GM19099 (cell line): ENCODE data around the gene RPRD1B.

Experiments
- POLR2A ChIP-seq: IDR thresholded peaks from 3 replicates; pipeline ENCODE4 v1.6.1; 2011; ENCODE audit warnings: low read depth; ENCODE audit not compliant: insufficient read length; ENCODE audit errors: extremely low read depth

RPRD1B gene

GRCh38 chr20:38018385-38018784 is 15.2 kb upstream of the RPRD1B start:
- TF ChIP-seq POLR2A: no peak

GRCh38 chr20:38021087-38021772 is 12.3 kb upstream of the RPRD1B start:
- no peak for TF ChIP-seq POLR2A

- no peak for TF ChIP-seq POLR2A
These were observed 10.2 kb upstream of the RPRD1B start for GRCh38 chr20:38023181-38024001.

GRCh38 chr20:38024496-38024895 is 9.1 kb upstream of the RPRD1B start:
- no peak for TF ChIP-seq POLR2A

- TF ChIP-seq POLR2A: no peak
These were observed 4.1 kb upstream of the RPRD1B start for GRCh38 chr20:38029453-38029852.

GRCh38 chr20:38031957-38032356 is 1.6 kb upstream of the RPRD1B start:
- TF ChIP-seq POLR2A: no peak

GRCh38 chr20:38032585-38033329 is 789 bp upstream of the RPRD1B start:
- no peak for TF ChIP-seq POLR2A

- no peak for TF ChIP-seq POLR2A
These were observed 633 bp downstream of the RPRD1B start for GRCh38 chr20:38034108-38034649.

GRCh38 chr20:38034961-38035360 is 1.4 kb downstream of the RPRD1B start:
- TF ChIP-seq POLR2A: no peak

- TF ChIP-seq POLR2A: no peak
These were observed 2.8 kb downstream of the RPRD1B start for GRCh38 chr20:38036366-38036765.

GRCh38 chr20:38040276-38040675 is 6.7 kb downstream of the RPRD1B start:
- no peak for TF ChIP-seq POLR2A

GRCh38 chr20:38043512-38044300 is 10.2 kb downstream of the RPRD1B start:
- no peak for TF ChIP-seq POLR2A

- no peak for TF ChIP-seq POLR2A
These were observed 11.1 kb downstream of the RPRD1B start for GRCh38 chr20:38044685-38045084.

- no peak for TF ChIP-seq POLR2A
These were observed 13.0 kb downstream of the RPRD1B start for GRCh38 chr20:38046572-38046971.
